ENCODE data around the gene MGARP.

DNA sequence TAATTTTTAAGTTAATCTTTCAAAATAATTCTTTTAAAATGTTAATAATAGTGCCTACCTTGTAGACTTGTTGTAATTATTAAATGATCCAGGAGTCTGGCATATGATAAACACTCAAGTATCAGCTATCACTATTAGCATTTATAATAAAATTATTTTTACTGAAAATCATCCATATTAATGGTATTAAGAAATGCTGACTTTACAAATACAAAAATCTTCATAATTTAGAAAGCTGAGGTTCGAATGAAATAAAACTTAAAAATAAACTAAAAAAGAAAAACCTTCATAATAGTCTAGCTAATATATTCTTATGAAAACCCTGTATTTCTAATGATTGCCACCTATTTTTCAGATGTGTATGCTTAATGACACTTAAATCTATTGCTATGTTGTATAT lies 5.2 kb downstream of the MGARP start:
- TF ChIP-seq, protein P1, sequence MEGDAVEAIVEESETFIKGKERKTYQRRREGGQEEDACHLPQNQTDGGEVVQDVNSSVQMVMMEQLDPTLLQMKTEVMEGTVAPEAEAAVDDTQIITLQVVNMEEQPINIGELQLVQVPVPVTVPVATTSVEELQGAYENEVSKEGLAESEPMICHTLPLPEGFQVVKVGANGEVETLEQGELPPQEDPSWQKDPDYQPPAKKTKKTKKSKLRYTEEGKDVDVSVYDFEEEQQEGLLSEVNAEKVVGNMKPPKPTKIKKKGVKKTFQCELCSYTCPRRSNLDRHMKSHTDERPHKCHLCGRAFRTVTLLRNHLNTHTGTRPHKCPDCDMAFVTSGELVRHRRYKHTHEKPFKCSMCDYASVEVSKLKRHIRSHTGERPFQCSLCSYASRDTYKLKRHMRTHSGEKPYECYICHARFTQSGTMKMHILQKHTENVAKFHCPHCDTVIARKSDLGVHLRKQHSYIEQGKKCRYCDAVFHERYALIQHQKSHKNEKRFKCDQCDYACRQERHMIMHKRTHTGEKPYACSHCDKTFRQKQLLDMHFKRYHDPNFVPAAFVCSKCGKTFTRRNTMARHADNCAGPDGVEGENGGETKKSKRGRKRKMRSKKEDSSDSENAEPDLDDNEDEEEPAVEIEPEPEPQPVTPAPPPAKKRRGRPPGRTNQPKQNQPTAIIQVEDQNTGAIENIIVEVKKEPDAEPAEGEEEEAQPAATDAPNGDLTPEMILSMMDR (IDR thresholded peaks at IDR 0.05), result no peak
- TF ChIP-seq POLR2A (IDR thresholded peaks at IDR 0.05), result no peak

Measured in ovary (tissue), 3 donors.